OCI-LY7 (cell line): Measurements from ENCODE around the gene USH2A. TPM values are rescaled to one million over a fixed set of nuclear protein-coding genes. Genes with fewer than 3 reads are reported as not detected.

Source experiments
- BruUV-seq: library from RNA; stranded (reverse); fragments of 400-500 nt; replicated peaks from 2 replicates; lab custom pipeline; 2021; lab: Mats Ljungman, UMichigan
- CTCF ChIA-PET: fragments of 300-600 bp; sonication (Branson Sonifier 250); formaldehyde crosslinking; loops from one replicate; lab custom pipeline; 2022; ENCODE audit warnings: antibody characterized with exemption; ENCODE audit not compliant: unreplicated experiment; lab: Charles Lee
- POLR2A ChIA-PET: fragments of 300-600 bp; sonication (Branson Sonifier 250); formaldehyde crosslinking; loops from one replicate; lab custom pipeline; 2022; ENCODE audit warnings: antibody characterized with exemption; lab: Charles Lee
- DNase-seq: peaks from one replicate; pipeline ENCODE4 v3.0.0-alpha.2; 2015; ENCODE audit warnings: low spot score
- H2AFZ ChIP-seq: fragments of 200-600 bp; sonication (generic), shearing (Covaris generic); 2 replicates; pipeline ENCODE4 v1.6.1; 2014; ENCODE audit warnings: mild to moderate bottlenecking, antibody characterized with exemption, low read length, moderate library complexity
- H3K27ac ChIP-seq: fragments of 200-600 bp; sonication (generic); 2 replicates; pipeline ENCODE4 v1.5.1; 2014; ENCODE audit warnings: mixed run types, low read depth, mild to moderate bottlenecking, moderate library complexity, low read length, inconsistent platforms; ENCODE audit not compliant: poor library complexity, severe bottlenecking
- H3K36me3 ChIP-seq: fragments of 200-600 bp; sonication (generic); 2 replicates; pipeline ENCODE4 v1.6.1; 2014; ENCODE audit warnings: mild to moderate bottlenecking, antibody characterized with exemption, low read length, moderate library complexity, mixed read lengths; ENCODE audit not compliant: insufficient read depth
- H3K4me1 ChIP-seq: fragments of 200-600 bp; sonication (generic); 2 replicates; pipeline ENCODE4 v1.5.1; 2014; ENCODE audit warnings: mild to moderate bottlenecking, low read length; ENCODE audit not compliant: insufficient read depth, poor library complexity, severe bottlenecking
- H3K4me2 ChIP-seq: fragments of 200-600 bp; sonication (generic); 2 replicates; pipeline ENCODE4 v1.6.1; 2014; ENCODE audit warnings: mild to moderate bottlenecking, low read length
- H3K4me3 ChIP-seq: fragments of 200-600 bp; sonication (generic); 2 replicates; pipeline ENCODE4 v1.5.1; 2014; ENCODE audit warnings: mild to moderate bottlenecking, low read depth, low read length; ENCODE audit not compliant: poor library complexity, severe bottlenecking
- H3K79me2 ChIP-seq: fragments of 200-600 bp; sonication (generic); 2 replicates; pipeline ENCODE4 v1.6.1; 2016; ENCODE audit warnings: low read depth, mild to moderate bottlenecking, low read length, moderate library complexity, mixed read lengths; ENCODE audit not compliant: insufficient read depth
- H3K9me2 ChIP-seq: fragments of 200-600 bp; sonication (generic); 2 replicates; pipeline ENCODE4 v1.6.1; 2016; ENCODE audit warnings: mild to moderate bottlenecking, low read length, mixed read lengths; ENCODE audit not compliant: insufficient read depth
- H3K9me3 ChIP-seq: fragments of 200-600 bp; sonication (generic); 2 replicates; pipeline ENCODE4 v1.6.1; 2014; ENCODE audit warnings: mild to moderate bottlenecking, mixed run types, low read length, mixed read lengths
- H4K20me1 ChIP-seq: fragments of 200-600 bp; sonication (generic); 2 replicates; pipeline ENCODE4 v1.6.1; 2014; ENCODE audit warnings: mild to moderate bottlenecking, antibody characterized with exemption, low read length, moderate library complexity, mixed read lengths; ENCODE audit not compliant: insufficient read depth
- EZH2phosphoT487 ChIP-seq: fragments of 200-600 bp; sonication (generic); IDR thresholded peaks from 2 replicates; pipeline ENCODE4 v1.6.1; 2018; ENCODE audit warnings: low read depth, borderline replicate concordance, mild to moderate bottlenecking, mixed run types, antibody characterized with exemption, low read length, moderate library complexity, mixed read lengths
- intact Hi-C: fragments of 100-400 bp; cut with micrococcal nuclease; formaldehyde crosslinking; loops from one replicate; pipeline ENCODE4 v1.10.0; 2022; ENCODE audit not compliant: unreplicated experiment
- total RNA-seq, 2 experiments: library from RNA; depleted of rRNA in 1 of 2; stranded (reverse); fragments of >200 nt in 1 of 2; shearing (Covaris generic) in 1 of 2; gene quantifications; 2 replicates each; pipeline ENCODE4 v1.2.3, GENCODE V29; 2014 to 2022
- TF ChIP-seq, protein P1 (sequence below): fragments of 200-600 bp; sonication (generic); conservative IDR thresholded peaks from 2 replicates; pipeline ENCODE4 v1.5.1; 2014; ENCODE audit warnings: mild to moderate bottlenecking, antibody characterized with exemption, low read length, moderate library complexity, mixed read lengths

Gene USH2A
- total RNA-seq, 2 experiments from 2014 or later = not detected

DNA sequence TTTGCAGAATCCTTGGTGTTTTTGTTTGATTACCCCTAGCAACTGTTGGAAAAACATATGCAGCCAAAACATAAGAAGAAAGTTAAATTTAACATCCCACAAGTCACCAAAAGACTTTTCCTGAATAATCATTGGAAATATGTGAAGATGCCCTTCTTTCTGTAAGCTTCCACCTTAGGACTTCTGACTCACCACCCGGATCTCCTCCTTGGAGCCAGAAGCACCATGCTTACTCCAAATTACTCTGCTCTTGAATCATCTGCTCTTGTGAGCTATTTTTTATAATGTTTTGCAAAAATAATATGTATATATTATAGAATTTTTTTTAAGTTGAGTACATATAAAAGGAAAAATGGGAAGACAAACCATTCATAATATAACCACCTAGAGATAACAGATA is 464.4 kb downstream of the USH2A start:
- Histone ChIP-seq H3K4me1 (no peaks in the 10 kb centered on the region), H3K4me2 (no peak overlapping the region), H3K9me3 (no peaks in the 10 kb centered on the region), H3K4me3 (no peak overlapping the region), H3K27ac (no peak overlapping the region), H3K9me2 (no peaks in the 10 kb centered on the region), H3K36me3 (no peaks in the 10 kb centered on the region), H3K79me2 (no peaks in the 10 kb centered on the region), H2AFZ (no peak overlapping the region), H4K20me1 (no peaks in the 10 kb centered on the region)
- BruUV-seq = no TSS peak
- ChIA-PET POLR2A (interaction anchor here (0.9 kb wide), 1 partner anchor 76 kb away, joined by 4 read pairs; no protein-coding TSS in a partner anchor), CTCF (no interaction called here)
- intact Hi-C loops = no loop called here
- TF ChIP-seq, protein P1, sequence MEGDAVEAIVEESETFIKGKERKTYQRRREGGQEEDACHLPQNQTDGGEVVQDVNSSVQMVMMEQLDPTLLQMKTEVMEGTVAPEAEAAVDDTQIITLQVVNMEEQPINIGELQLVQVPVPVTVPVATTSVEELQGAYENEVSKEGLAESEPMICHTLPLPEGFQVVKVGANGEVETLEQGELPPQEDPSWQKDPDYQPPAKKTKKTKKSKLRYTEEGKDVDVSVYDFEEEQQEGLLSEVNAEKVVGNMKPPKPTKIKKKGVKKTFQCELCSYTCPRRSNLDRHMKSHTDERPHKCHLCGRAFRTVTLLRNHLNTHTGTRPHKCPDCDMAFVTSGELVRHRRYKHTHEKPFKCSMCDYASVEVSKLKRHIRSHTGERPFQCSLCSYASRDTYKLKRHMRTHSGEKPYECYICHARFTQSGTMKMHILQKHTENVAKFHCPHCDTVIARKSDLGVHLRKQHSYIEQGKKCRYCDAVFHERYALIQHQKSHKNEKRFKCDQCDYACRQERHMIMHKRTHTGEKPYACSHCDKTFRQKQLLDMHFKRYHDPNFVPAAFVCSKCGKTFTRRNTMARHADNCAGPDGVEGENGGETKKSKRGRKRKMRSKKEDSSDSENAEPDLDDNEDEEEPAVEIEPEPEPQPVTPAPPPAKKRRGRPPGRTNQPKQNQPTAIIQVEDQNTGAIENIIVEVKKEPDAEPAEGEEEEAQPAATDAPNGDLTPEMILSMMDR = no peak
- no peak for TF ChIP-seq EZH2phosphoT487
- no peak for DNase-seq

DNA sequence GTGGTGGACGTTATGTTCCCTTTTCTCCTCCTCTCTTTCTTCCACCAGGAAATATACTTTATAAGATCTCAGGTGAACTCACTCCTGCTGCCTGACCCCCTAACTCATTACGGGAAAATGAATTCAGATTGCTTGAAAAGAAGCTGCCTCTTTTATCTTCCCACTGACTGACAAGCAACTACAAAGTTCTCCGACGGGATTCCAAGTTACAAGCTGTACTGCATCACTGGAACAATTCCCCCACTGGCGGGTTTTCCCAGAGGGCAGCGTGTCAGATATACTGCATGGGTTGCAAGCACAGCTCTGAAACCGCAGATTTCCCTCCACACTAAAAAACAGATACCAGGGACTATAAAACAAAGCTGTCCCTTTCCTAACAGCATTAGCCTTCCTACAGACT is 465.6 kb downstream of the USH2A start:
- Histone ChIP-seq H4K20me1 (no peaks in the 10 kb centered on the region), H2AFZ (no peak overlapping the region), H3K4me3 (no peak overlapping the region), H3K79me2 (no peaks in the 10 kb centered on the region), H3K9me2 (no peaks in the 10 kb centered on the region), H3K4me1 (no peaks in the 10 kb centered on the region), H3K36me3 (no peaks in the 10 kb centered on the region), H3K27ac (no peak overlapping the region), H3K9me3 (no peaks in the 10 kb centered on the region), H3K4me2 (no peak overlapping the region)
- TF ChIP-seq EZH2phosphoT487 = no peak
- TF ChIP-seq, protein P1 = no peak
- no TSS peak for BruUV-seq
- DNase-seq = no peak
- intact Hi-C loops = no loop called here
- CTCF ChIA-PET = no interaction called here
- POLR2A ChIA-PET = no interaction called here

DNA sequence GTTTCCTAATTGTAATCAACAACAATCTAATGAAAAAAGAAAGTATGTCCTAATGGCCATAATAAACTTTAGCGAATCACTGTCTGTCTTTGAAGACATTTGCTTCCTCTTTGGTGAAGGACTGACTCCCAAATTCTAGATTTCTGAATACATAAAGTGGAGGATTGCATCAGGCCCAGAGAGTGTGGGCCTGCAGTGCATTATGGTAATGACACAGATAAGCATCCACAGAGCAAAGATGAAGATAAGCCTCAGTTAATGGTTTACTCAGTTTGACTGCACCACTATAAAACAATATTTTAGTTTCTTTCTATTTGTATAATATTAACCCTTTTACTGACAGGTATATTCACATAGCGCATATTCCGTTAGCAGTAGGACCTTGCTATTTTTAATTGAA is 490.7 kb downstream of the USH2A start:
- CTCF ChIA-PET = no interaction called here
- TF ChIP-seq, protein P1 = no peak
- TF ChIP-seq EZH2phosphoT487 = no peak
- BruUV-seq = no TSS peak
- POLR2A ChIA-PET = no interaction called here
- DNase-seq = no peak
- Histone ChIP-seq H3K36me3 (no peaks in the 10 kb centered on the region), H3K27ac (no peak overlapping the region), H3K79me2 (no peaks in the 10 kb centered on the region), H4K20me1 (no peaks in the 10 kb centered on the region), H3K4me1 (no peaks in the 10 kb centered on the region), H3K9me3 (no peaks in the 10 kb centered on the region), H3K4me2 (no peak overlapping the region), H3K4me3 (no peak overlapping the region), H2AFZ (no peak overlapping the region), H3K9me2 (no peaks in the 10 kb centered on the region)
- intact Hi-C loops = no loop called here
